H9 (cell line): Measurements from ENCODE around the gene PDHX. TPM values are rescaled to one million over a fixed set of nuclear protein-coding genes. Genes with fewer than 3 reads are reported as not detected.

Experiments
- DNase-seq: peaks from one replicate; pipeline ENCODE4 v3.0.0-alpha.2; 2017
- H2AFZ ChIP-seq: one replicate; pipeline ENCODE4 v1.6.1; 2013; ENCODE audit warnings: mild to moderate bottlenecking, low read length, control low read depth, moderate library complexity
- H2AK5ac ChIP-seq: 2 replicates; pipeline ENCODE4 v1.6.1; 2013; ENCODE audit warnings: low read length, control low read depth, mixed read lengths; ENCODE audit not compliant: insufficient read length
- H2BK120ac ChIP-seq: one replicate; pipeline ENCODE4 v1.6.1; 2013; ENCODE audit warnings: low read depth, mild to moderate bottlenecking, low read length, control low read depth, inconsistent platforms; ENCODE audit not compliant: poor library complexity, severe bottlenecking
- H2BK12ac ChIP-seq: 2 replicates; pipeline ENCODE4 v1.6.1; 2013; ENCODE audit warnings: low read length, control low read depth, mixed read lengths, low read depth; ENCODE audit not compliant: insufficient read length
- H2BK15ac ChIP-seq: 2 replicates; pipeline ENCODE4 v1.6.1; 2013; ENCODE audit warnings: low read depth, low read length, control low read depth
- H2BK20ac ChIP-seq: one replicate; pipeline ENCODE4 v1.6.1; 2013; ENCODE audit warnings: low read depth, mild to moderate bottlenecking, low read length, control low read depth, inconsistent platforms; ENCODE audit not compliant: poor library complexity, severe bottlenecking
- H2BK5ac ChIP-seq: 2 replicates; pipeline ENCODE4 v1.6.1; 2013; ENCODE audit warnings: low read length, control low read depth, mixed read lengths; ENCODE audit not compliant: insufficient read length
- H3K14ac ChIP-seq: 2 replicates; pipeline ENCODE4 v1.6.1; 2013; ENCODE audit warnings: low read length, control low read depth; ENCODE audit not compliant: insufficient read depth
- H3K18ac ChIP-seq: 2 replicates; pipeline ENCODE4 v1.6.1; 2013; ENCODE audit warnings: low read depth, mild to moderate bottlenecking, mixed read lengths, low read length, control low read depth; ENCODE audit not compliant: insufficient read length
- H3K23ac ChIP-seq: 2 replicates; pipeline ENCODE4 v1.6.1; 2013; ENCODE audit warnings: low read length, control low read depth, mixed read lengths, low read depth; ENCODE audit not compliant: insufficient read length
- H3K23me2 ChIP-seq: 2 replicates; pipeline ENCODE4 v1.6.1; 2013; ENCODE audit warnings: low read depth, mild to moderate bottlenecking, mixed read lengths, low read length, control low read depth; ENCODE audit not compliant: insufficient read length, poor library complexity, severe bottlenecking
- H3K27ac ChIP-seq: 2 replicates; pipeline ENCODE4 v1.5.1; 2013; ENCODE audit warnings: low read length, control low read depth, mixed read lengths, low read depth; ENCODE audit not compliant: insufficient read length
- H3K27me3 ChIP-seq: 2 replicates; pipeline ENCODE4 v1.6.1; 2013; ENCODE audit warnings: low read length, control low read depth, inconsistent platforms; ENCODE audit not compliant: insufficient read depth
- H3K4ac ChIP-seq: 2 replicates; pipeline ENCODE4 v1.6.1; 2013; ENCODE audit warnings: low read depth, mild to moderate bottlenecking, control low read depth, inconsistent platforms, low read length, moderate library complexity
- H3K4me1 ChIP-seq: 2 replicates; pipeline ENCODE4 v1.6.1; 2013; ENCODE audit warnings: low read length, control low read depth, inconsistent platforms; ENCODE audit not compliant: insufficient read depth
- H3K4me2 ChIP-seq: 2 replicates; pipeline ENCODE4 v1.6.1; 2013; ENCODE audit warnings: low read length, control low read depth, mixed read lengths; ENCODE audit not compliant: insufficient read length, insufficient read depth
- H3K56ac ChIP-seq: 2 replicates; pipeline ENCODE4 v1.6.1; 2013; ENCODE audit warnings: low read depth, mild to moderate bottlenecking, mixed read lengths, low read length, control low read depth; ENCODE audit not compliant: insufficient read length
- H3K79me1 ChIP-seq: 2 replicates; pipeline ENCODE4 v1.6.1; 2013; ENCODE audit warnings: low read depth, mild to moderate bottlenecking, moderate library complexity, low read length, control low read depth, inconsistent platforms; ENCODE audit not compliant: insufficient read depth, poor library complexity, severe bottlenecking
- H3K79me2 ChIP-seq: 2 replicates; pipeline ENCODE4 v1.6.1; 2013; ENCODE audit warnings: low read length, control low read depth, inconsistent platforms; ENCODE audit not compliant: insufficient read depth
- H3K9ac ChIP-seq: 2 replicates; pipeline ENCODE4 v1.6.1; 2013; ENCODE audit warnings: low read length, control low read depth, mixed read lengths; ENCODE audit not compliant: insufficient read length; ENCODE audit errors: extremely low read depth
- H3K9me3 ChIP-seq: one replicate; pipeline ENCODE4 v1.6.1; 2013; ENCODE audit warnings: low read depth, low read length, inconsistent platforms; ENCODE audit not compliant: control insufficient read depth
- H3T11ph ChIP-seq: one replicate; pipeline ENCODE4 v1.6.1; 2013; ENCODE audit warnings: mild to moderate bottlenecking, low read length, control low read depth, inconsistent platforms
- H4K20me1 ChIP-seq: one replicate; pipeline ENCODE4 v1.6.1; 2013; ENCODE audit not compliant: control insufficient read depth, insufficient read length, insufficient read depth
- H4K5ac ChIP-seq: 2 replicates; pipeline ENCODE4 v1.6.1; 2013; ENCODE audit warnings: low read depth, mild to moderate bottlenecking, mixed read lengths, low read length, control low read depth; ENCODE audit not compliant: insufficient read length
- H4K8ac ChIP-seq: replicated peaks from 2 replicates; pipeline ENCODE4 v1.6.1; 2013; ENCODE audit warnings: low read length, control low read depth, mixed read lengths, low read depth; ENCODE audit not compliant: insufficient read length
- H4K91ac ChIP-seq: 2 replicates; pipeline ENCODE4 v1.6.1; 2013; ENCODE audit warnings: low read depth, mild to moderate bottlenecking, moderate library complexity, mixed read lengths, low read length, control low read depth; ENCODE audit not compliant: insufficient read length
- H3K27ac Mint-ChIP-seq, 3 experiments: 2 replicates in 2 of 3; 3 replicates in 1 of 3; pipeline ENCODE4 v1.8.0; 2020 to 2021; ENCODE audit warnings: mixed read lengths in 3 of 3, mild to moderate bottlenecking in 1 of 3, moderate library complexity in 1 of 3
- H3K27me3 Mint-ChIP-seq: 2 replicates; pipeline ENCODE4 v1.8.0; 2021; ENCODE audit warnings: low read depth, mild to moderate bottlenecking, moderate library complexity, mixed read lengths
- H3K36me3 Mint-ChIP-seq, 3 experiments: 2 replicates in 2 of 3; 3 replicates in 1 of 3; pipeline ENCODE4 v1.8.0; 2020 to 2021; ENCODE audit warnings: low read depth in 3 of 3, mixed read lengths in 3 of 3; ENCODE audit not compliant: insufficient read depth in 1 of 3
- H3K4me1 Mint-ChIP-seq, 2 experiments: 2 replicates each; pipeline ENCODE4 v1.8.0; 2020; ENCODE audit warnings: mixed read lengths in 2 of 2
- H3K4me3 Mint-ChIP-seq, 2 experiments: 2 replicates in 1 of 2; 3 replicates in 1 of 2; pipeline ENCODE4 v1.8.0; 2020 to 2021; ENCODE audit warnings: mild to moderate bottlenecking in 2 of 2, mixed read lengths in 2 of 2, moderate library complexity in 1 of 2
- H3K9me3 Mint-ChIP-seq, 2 experiments: 2 replicates in 1 of 2; 3 replicates in 1 of 2; pipeline ENCODE4 v1.8.0; 2020; ENCODE audit warnings: mild to moderate bottlenecking in 2 of 2, mixed read lengths in 2 of 2, moderate library complexity in 1 of 2
- CTCF ChIP-seq: fragments of 200-600 bp; sonication (generic); conservative IDR thresholded peaks from 3 replicates; pipeline ENCODE4 v1.8.0; 2021; ENCODE audit warnings: antibody characterized with exemption, mild to moderate bottlenecking
- WGBS: extraction: QIAGEN DNeasy Blood & Tissue Kit; methylation state at CpG from one replicate; pipeline ENCODE4 v1.1.7; 2013; ENCODE audit warnings: missing lambda C conversion rate, low lambda C conversion rate, mixed read lengths; ENCODE audit not compliant: insufficient read length; ENCODE audit errors: extremely low coverage; 5-methylcytosine and 5-hydroxymethylcytosine counted together
- total RNA-seq: library from RNA; stranded (reverse); gene quantifications from 2 replicates; pipeline ENCODE4 v1.2.1, GENCODE V29; 2021

PDHX gene
- total RNA-seq, 1 experiment from 2014 or later, result 40.1 TPM

GRCh38 chr11:35009944-35010342, 93.5 kb downstream of the PDHX start:
- Histone ChIP-seq H3K4me1 (peaks cover 3% of the 10 kb centered on the region; the same call in 1 of the 2 replicates), H3K27ac (no peak overlapping the region), H3T11ph (no peak overlapping the region), H3K14ac (no peak overlapping the region), H2AFZ (no peak overlapping the region), H3K4ac (no peak overlapping the region), H3K18ac (no peak overlapping the region), H4K20me1 (no peaks in the 10 kb centered on the region), H3K4me2 (no peak overlapping the region), H4K8ac (no peak overlapping the region), H3K23me2 (no peaks in the 10 kb centered on the region), H2BK12ac (no peak overlapping the region), H3K79me2 (no peaks in the 10 kb centered on the region), H2BK20ac (no peak overlapping the region), H3K23ac (no peak overlapping the region), H4K5ac (no peak overlapping the region), H2AK5ac (no peak overlapping the region), H2BK15ac (no peak overlapping the region), H3K79me1 (no peaks in the 10 kb centered on the region), H3K56ac (no peak overlapping the region), H3K9ac (no peak overlapping the region), H2BK5ac (no peak overlapping the region), H2BK120ac (no peak overlapping the region), H4K91ac (no peak overlapping the region), H3K27me3 (no peaks in the 10 kb centered on the region), H3K9me3 (no peaks in the 10 kb centered on the region)
- no peaks in the 10 kb centered on the region; a peak in 1 of 7 replicates for H3K36me3 Mint-ChIP-seq
- H3K27ac Mint-ChIP-seq, result no peak overlapping the region
- TF ChIP-seq CTCF, result no peak
- DNase-seq, result no peak
- peaks cover 13 to 15% of the 10 kb centered on the region in 2 experiments for H3K4me1 Mint-ChIP-seq
- WGBS, result no CpG with 5 or more reads among the region's 3 CpGs
- no peak overlapping the region for H3K4me3 Mint-ChIP-seq
- no peaks in the 10 kb centered on the region for H3K27me3 Mint-ChIP-seq
- no peaks in the 10 kb centered on the region for H3K9me3 Mint-ChIP-seq
